ENCODE data around the gene BMP3. TPM values are rescaled to one million over a fixed set of nuclear protein-coding genes. Genes with fewer than 3 reads are reported as not detected.

The BMP3 gene
- polyA plus RNA-seq, 3 donors: not detected

DNA sequence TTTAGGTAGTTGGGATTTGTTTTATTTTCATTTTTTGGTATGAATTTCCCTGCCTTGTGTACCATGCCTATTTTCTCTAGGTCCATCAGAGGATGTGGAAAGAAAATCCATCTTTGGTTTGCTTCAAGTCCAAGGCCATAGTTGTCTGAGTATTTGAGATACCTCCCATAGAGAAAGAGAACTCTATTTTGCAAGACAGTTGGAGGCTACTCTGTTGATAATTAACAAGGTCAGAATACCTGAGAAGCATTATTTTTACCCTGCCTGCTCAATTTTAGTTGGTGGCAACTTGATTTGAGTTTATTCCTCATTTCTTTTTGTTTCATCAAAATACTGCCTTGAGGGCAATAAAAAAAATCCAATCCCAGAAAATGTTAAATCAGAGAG lies 30.8 kb downstream of the BMP3 start:
- Histone ChIP-seq H3K27ac (ENCODE audit: low read depth in 1 of 2, low read length in 2 of 2) (no peak overlapping the region), H3K4me3 (replicated peaks in 1 of 3; ENCODE audit: low read depth in 2 of 3, low read length in 3 of 3) (no peak overlapping the region), H2AFZ (ENCODE audit: insufficient read depth, low read depth, low read length, poor library complexity, severe bottlenecking) (no peak overlapping the region), H3K9me3 (replicated peaks in 1 of 2; ENCODE audit: control insufficient read depth in 1 of 2, insufficient read depth in 1 of 2, low read length in 2 of 2) (no peaks in the 10 kb centered on the region), H3K4me2 (replicated peaks; ENCODE audit: extremely low read depth, low read length, poor library complexity, severe bottlenecking) (no peak overlapping the region), H3K4me1 (ENCODE audit: control insufficient read depth in 1 of 2, insufficient read depth in 2 of 2, low read length in 2 of 2) (no peaks in the 10 kb centered on the region), H3K9ac (ENCODE audit: insufficient read depth, low read length, poor library complexity, severe bottlenecking) (no peak overlapping the region), H4K20me1 (ENCODE audit: insufficient read depth, low read length) (no peaks in the 10 kb centered on the region), H3K79me2 (ENCODE audit: insufficient read depth, low read length) (no peaks in the 10 kb centered on the region), H3K36me3 (replicated peaks in 1 of 2; ENCODE audit: control insufficient read depth in 1 of 2, insufficient read depth in 2 of 2, low read length in 2 of 2) (no peaks in the 10 kb centered on the region), H3K27me3 (ENCODE audit: control insufficient read depth in 2 of 2, insufficient read depth in 2 of 2, low read length in 2 of 2) (no peaks in the 10 kb centered on the region)
- intact Hi-C loops (cut with micrococcal nuclease): no loop called here
- Mint-ChIP-seq H3K4me3 (no peak overlapping the region), H3K27me3 (ENCODE audit: low read depth in 3 of 3) (no peaks in the 10 kb centered on the region), H3K4me1 (peaks cover 4% of the 10 kb centered on the region), H3K9me3 (no peaks in the 10 kb centered on the region), H3K27ac (no peak overlapping the region), H3K36me3 (no peaks in the 10 kb centered on the region)
- no peak for TF ChIP-seq CTCF (IDR thresholded peaks at IDR 0.05)
- no peak for DNase-seq

DNA sequence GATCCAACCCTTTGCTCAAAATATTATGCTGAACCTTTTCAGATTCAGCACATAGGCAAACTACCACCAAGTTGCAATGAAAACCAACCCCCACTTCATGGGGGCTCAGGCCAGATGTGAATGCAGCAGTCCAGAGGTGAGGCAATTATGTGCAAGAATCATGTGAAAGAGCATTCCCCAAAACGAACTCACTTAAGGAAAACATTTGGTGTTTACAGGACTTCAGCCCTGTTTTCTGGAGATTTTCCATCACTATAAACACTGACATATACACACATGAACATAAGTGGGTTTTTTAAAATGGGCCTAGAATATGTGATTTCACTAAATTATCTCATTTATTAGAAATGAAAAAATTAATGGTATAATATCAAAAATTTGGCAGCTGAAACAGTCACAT lies 31.5 kb downstream of the BMP3 start:
- Histone ChIP-seq H3K9ac (ENCODE audit: insufficient read depth, low read length, poor library complexity, severe bottlenecking) (no peak overlapping the region), H3K27ac (ENCODE audit: low read depth in 1 of 2, low read length in 2 of 2) (no peak overlapping the region), H3K27me3 (ENCODE audit: control insufficient read depth in 2 of 2, insufficient read depth in 2 of 2, low read length in 2 of 2) (no peaks in the 10 kb centered on the region), H3K4me3 (replicated peaks in 1 of 3; ENCODE audit: low read depth in 2 of 3, low read length in 3 of 3) (no peak overlapping the region), H3K9me3 (replicated peaks in 1 of 2; ENCODE audit: control insufficient read depth in 1 of 2, insufficient read depth in 1 of 2, low read length in 2 of 2) (no peaks in the 10 kb centered on the region), H2AFZ (ENCODE audit: insufficient read depth, low read depth, low read length, poor library complexity, severe bottlenecking) (no peak overlapping the region), H3K4me2 (replicated peaks; ENCODE audit: extremely low read depth, low read length, poor library complexity, severe bottlenecking) (no peak overlapping the region), H3K36me3 (replicated peaks in 1 of 2; ENCODE audit: control insufficient read depth in 1 of 2, insufficient read depth in 2 of 2, low read length in 2 of 2) (no peaks in the 10 kb centered on the region), H3K4me1 (ENCODE audit: control insufficient read depth in 1 of 2, insufficient read depth in 2 of 2, low read length in 2 of 2) (no peaks in the 10 kb centered on the region), H3K79me2 (ENCODE audit: insufficient read depth, low read length) (no peaks in the 10 kb centered on the region), H4K20me1 (ENCODE audit: insufficient read depth, low read length) (no peaks in the 10 kb centered on the region)
- TF ChIP-seq CTCF (IDR thresholded peaks at IDR 0.05): no peak
- no CpG with 5 or more reads among the region's 1 CpG for WGBS (ENCODE audit: insufficient coverage)
- Mint-ChIP-seq H3K36me3 (no peaks in the 10 kb centered on the region), H3K4me1 (peaks cover 4% of the 10 kb centered on the region), H3K27ac (no peak overlapping the region), H3K27me3 (ENCODE audit: low read depth in 3 of 3) (no peaks in the 10 kb centered on the region), H3K9me3 (no peaks in the 10 kb centered on the region), H3K4me3 (no peak overlapping the region)
- no peak for DNase-seq
- intact Hi-C loops (cut with micrococcal nuclease): no loop called here

All from CD14-positive monocyte (primary cell).